ENCODE data around the gene NDUFB8.

NDUFB8 gene

DNA sequence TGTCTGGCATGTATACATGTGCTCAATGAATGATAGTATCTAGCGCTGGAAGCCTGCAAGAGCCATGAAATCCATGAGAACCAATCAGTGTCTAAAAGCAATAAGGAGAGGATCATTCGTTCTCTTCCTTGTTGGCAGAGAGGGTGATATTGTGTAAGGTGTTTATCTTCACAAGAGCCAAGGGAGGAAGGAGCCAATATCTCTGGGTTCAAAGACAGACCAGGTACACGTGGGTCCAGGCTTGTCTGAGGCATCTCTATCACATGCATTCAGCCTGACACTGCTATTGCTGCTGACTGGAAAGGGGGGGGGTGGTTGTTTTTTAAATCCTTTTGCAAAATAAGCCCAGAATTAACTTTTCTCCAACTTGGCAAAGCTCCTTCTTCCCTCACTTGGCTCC is 14.1 kb downstream of the NDUFB8 start:
- DNase-seq, result no peak
- in situ Hi-C loops (cut with MboI; ENCODE audit: low pct_unique_long_range_greater_than_20kb, low sequenced_read_pairs), result loop anchor here (25.0 kb wide), 1 partner anchor 178 kb away; the partner anchor contains the start of genes PKD2L1 and SCD

DNA sequence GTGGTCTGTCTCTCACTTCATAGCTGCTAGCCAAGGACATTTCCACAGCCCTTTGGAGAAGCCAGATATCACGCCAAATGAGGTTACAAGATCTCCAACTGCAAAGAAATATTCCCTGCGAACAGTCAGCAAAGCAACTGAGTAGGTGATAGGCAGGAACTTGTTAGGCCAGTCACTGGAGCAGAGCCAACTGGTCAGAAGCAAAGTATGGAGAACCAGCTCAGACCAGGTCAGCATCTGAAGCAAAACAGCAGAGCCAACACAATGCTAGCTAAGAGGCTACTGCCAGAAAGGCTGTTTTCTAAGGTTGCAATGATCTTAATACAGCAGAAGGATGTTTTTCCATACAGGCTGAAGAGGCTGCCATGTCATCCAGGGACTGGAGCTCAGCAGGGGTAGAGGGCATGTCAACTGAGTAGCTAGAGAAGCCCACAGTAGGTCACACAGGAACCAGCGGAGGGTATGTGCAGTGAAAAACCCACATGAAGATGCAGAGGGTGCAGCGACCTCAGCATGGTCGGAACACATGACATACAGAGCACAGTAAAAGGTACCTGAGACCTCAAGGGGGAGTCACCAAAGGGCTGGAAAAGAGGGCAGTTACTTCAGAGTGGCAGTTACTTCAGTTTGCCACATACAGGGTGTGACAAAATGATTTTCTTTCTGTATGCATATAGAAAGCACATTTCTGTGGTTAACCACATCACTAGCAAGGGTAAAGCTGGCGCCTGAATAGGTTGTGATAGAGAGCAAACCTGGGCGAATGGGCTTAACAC is 18.9 kb downstream of the NDUFB8 start:
- DNase-seq, result peak; percentile 55
- in situ Hi-C loops (cut with MboI; ENCODE audit: low pct_unique_long_range_greater_than_20kb, low sequenced_read_pairs), result loop anchor here (25.0 kb wide), 1 partner anchor 173 kb away; the partner anchor contains the start of genes PKD2L1 and SCD

DNA sequence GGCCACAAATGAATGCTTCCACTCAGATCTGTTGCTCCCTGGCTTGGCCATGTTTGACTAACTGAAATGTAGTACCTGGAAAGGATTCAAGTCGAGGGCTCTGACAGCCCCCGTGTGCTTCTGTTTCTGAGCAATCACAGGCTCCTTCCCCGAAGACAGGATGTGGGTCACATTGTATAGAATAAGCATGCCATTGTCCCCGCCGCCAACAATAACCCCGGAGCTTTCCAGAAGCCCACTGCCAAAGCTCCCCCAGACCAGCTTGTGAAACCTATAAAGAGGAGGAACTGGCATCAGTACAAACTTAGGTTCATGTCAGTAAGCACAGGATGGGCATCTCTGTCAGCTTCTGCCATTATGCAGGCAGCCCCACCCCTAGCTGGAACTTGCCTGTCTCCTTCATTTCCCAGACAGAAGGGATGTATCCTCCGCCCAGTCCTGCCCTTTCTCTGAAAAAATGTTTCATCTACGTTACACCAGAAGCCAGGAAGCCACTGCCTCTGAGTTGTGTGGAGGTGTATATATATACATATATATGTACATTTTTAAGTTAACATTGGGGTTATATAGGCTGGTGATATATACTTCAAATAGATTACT is 20.3 kb downstream of the NDUFB8 start:
- in situ Hi-C loops (cut with MboI; ENCODE audit: low pct_unique_long_range_greater_than_20kb, low sequenced_read_pairs), result loop anchor here (25.0 kb wide), 1 partner anchor 172 kb away; the partner anchor contains the start of genes PKD2L1 and SCD
- DNase-seq, result peak; percentile 47

DNA sequence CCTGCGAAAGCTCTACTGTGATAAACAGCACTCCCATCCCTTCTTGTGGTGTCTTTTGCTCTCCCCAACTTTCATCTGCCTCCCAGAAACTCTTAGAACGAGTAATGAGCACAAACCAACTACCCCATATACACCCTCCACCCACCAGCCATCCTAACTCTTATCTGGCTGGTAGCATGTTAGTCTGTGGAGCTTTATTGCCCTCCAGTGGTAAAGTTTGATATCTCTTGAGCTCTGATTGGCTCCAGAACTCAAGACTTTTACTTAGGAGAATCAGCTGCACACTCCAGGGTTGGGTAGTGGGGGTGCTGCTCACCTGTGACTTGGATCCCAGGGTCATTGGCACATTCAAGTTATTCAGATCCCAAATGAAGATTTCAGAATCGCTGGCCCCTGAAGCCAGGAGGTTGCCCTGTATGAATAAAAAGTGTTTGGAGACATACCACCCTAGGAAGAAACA is 20.9 kb downstream of the NDUFB8 start:
- in situ Hi-C loops (cut with MboI; ENCODE audit: low pct_unique_long_range_greater_than_20kb, low sequenced_read_pairs), result loop anchor here (25.0 kb wide), 1 partner anchor 171 kb away; the partner anchor contains the start of genes PKD2L1 and SCD
- peak; percentile 76 for DNase-seq

DNA sequence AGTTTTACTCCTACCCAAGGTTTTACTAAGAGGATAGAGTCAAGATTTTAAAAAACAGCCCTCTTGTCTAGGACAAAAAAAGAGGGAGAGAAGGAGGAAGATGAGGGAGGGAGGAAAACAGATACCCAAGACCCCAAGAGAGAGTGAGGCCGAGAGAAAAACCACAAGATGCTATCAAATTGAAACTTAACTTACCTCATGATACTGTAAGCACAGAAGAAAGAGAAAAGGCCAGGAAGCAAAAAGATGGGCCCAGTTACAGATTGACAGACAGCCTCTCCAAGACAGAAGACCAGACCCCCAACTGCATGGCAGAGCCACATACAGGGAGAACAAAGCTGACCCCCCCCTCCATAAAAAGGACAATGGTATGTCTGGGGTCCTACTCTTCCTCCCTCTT is 21.4 kb downstream of the NDUFB8 start:
- in situ Hi-C loops (cut with MboI; ENCODE audit: low pct_unique_long_range_greater_than_20kb, low sequenced_read_pairs), result loop anchor here (25.0 kb wide), 1 partner anchor 171 kb away; the partner anchor contains the start of genes PKD2L1 and SCD
- no peak for DNase-seq

DNA sequence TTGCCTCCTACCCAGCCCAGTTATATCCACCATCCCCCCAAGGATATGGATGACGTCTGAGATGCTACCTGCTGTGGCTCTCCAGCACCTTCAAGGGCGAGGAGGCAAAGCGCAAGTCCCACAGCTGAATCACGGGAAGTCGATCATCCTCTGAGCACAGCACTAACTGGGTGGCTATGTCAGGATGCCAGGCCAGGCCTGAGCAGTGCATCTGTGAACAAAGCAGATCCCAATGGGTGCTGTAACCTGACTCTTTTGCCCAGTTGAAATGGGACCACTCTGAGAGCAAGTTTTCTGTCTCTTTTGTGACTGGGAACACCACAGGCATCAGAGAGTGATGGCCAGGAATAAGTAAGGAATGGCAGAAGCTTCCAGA is 22.3 kb downstream of the NDUFB8 start:
- DNase-seq, result no peak
- in situ Hi-C loops (cut with MboI; ENCODE audit: low pct_unique_long_range_greater_than_20kb, low sequenced_read_pairs), result loop anchor here (25.0 kb wide), 1 partner anchor 170 kb away; the partner anchor contains the start of genes PKD2L1 and SCD

DNA sequence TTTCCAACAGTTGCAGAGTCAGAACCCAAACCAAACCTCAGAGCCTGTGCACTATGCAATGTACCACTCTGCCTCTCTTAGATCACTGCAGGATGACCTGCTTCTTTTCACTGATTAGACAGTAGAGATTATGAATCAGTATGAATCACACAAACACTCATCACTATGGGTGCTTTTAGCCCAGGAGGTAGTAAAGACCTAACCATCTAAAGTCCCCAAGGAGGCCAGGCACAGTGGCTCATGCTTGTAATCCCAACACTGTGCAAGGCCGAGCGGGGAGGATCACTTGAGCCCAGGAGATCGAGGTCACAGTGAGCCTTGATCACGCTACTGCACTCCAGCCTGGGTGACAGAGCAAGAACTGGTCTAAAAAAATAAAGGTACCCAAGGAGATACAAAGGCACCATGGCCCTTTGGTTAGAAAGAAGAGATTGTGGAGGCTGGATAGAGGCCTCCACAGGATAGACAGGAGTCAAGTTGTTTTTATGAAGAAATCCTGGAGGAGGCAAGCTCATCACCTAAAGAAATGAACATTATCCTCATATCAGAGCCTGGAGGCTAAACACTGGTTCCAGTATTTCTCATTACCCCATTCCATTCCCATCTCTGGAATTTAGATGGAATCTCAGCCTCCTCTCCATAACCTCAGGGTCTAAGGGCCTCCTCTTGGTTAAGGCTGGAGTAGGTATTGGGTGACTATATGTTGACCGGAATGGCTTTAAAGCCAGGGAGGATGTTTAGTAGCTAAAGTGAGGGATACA is 22.9 kb downstream of the NDUFB8 start:
- in situ Hi-C loops (cut with MboI; ENCODE audit: low pct_unique_long_range_greater_than_20kb, low sequenced_read_pairs), result loop anchor here (25.0 kb wide), 1 partner anchor 169 kb away; the partner anchor contains the start of genes PKD2L1 and SCD
- no peak for DNase-seq

DNA sequence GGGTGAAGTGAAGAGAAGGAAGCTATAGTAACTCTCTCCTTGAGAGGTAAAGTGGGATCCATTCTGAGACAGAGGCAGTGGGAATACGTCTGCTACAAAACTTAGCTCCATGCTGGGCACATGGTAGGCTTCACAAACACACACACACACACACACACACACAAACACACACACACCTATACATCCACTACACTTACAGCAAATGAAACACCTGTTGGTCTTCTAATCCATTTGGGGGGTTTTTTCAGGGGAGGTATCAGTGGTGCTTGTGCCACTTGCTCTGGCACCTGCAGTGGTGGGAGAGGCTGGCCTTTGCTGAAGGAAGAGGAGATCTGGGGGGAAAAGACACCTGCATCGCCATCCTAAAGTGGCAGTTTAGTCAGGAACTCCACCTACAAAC is 24.5 kb downstream of the NDUFB8 start:
- in situ Hi-C loops (cut with MboI; ENCODE audit: low pct_unique_long_range_greater_than_20kb, low sequenced_read_pairs), result loop anchor here (25.0 kb wide), 1 partner anchor 168 kb away; the partner anchor contains the start of genes PKD2L1 and SCD
- no peak for DNase-seq

DNA sequence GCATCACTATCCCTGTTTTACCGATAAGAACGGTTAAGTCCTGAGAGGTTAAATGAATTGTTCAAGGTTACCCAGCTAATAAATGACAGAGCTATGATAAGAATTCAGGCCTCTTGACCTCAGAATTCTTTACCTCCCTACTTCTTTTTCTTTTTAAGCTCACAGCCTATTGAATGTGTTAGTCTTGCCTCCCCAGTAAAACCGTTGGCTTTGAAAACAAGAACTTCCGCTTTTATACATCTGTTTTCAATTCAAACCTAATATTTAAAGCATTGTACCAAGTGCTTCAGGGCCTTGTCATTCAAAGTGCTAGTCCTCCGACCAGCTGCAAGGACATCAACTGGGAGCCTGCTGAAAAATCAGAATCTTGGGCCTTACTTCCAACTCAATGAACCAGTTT is 25.6 kb downstream of the NDUFB8 start:
- in situ Hi-C loops (cut with MboI; ENCODE audit: low pct_unique_long_range_greater_than_20kb, low sequenced_read_pairs), result loop anchor here (25.0 kb wide), 1 partner anchor 167 kb away; the partner anchor contains the start of genes PKD2L1 and SCD

DNA sequence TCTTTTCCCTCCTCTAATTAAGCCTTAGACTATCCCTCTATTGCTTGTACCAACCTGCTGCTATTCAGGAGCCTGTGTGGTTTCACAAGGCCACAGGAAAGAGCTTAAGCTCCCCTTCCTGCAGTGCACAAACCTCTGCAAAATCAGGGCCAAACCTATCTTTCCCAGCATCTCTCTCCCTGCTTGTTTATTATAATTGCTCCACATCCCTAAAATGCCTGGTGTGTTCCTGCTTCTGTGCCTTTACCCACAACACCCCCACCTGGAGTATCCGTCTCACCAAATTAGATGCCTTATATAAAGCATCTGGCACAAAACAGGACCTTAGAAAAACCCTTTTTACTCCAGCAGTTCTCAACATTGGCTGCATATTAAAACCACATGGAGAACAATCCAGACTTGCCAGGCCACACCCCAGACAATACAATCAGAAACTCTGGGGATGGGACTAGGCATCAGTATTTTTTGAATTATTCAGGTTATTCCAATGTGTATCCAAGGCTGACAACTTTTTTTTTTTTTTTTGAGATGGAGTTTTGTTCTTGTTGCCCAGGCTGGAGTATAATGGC is 26.7 kb downstream of the NDUFB8 start:
- in situ Hi-C loops (cut with MboI; ENCODE audit: low pct_unique_long_range_greater_than_20kb, low sequenced_read_pairs), result loop anchor here (25.0 kb wide), 1 partner anchor 166 kb away; the partner anchor contains the start of genes PKD2L1 and SCD
- DNase-seq, result no peak

More for the DNA sequence above, 25.6 kb downstream of the NDUFB8 start:
- no peak for DNase-seq

DNA sequence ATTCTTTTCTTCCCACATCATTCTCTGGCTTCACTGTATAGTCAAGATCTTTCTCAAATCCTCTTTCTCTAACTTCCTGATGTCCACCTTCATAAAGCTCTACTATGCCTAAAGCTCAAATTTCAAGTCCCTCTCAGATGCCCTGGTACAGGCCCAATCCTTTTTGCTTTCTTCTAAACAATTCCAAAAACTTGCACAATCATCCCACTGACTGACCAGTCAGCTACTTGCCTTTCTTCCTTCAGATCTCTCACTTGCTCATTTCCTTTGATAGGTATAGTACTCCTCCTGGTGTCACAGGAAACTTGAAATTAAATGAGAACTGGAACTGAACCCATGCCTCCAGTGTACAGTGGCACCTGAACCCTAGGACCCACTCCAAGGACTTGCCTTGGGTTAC is 28.2 kb downstream of the NDUFB8 start:
- in situ Hi-C loops (cut with MboI; ENCODE audit: low pct_unique_long_range_greater_than_20kb, low sequenced_read_pairs), result loop anchor here (25.0 kb wide), 1 partner anchor 164 kb away; the partner anchor contains the start of genes PKD2L1 and SCD
- no peak for DNase-seq

DNA sequence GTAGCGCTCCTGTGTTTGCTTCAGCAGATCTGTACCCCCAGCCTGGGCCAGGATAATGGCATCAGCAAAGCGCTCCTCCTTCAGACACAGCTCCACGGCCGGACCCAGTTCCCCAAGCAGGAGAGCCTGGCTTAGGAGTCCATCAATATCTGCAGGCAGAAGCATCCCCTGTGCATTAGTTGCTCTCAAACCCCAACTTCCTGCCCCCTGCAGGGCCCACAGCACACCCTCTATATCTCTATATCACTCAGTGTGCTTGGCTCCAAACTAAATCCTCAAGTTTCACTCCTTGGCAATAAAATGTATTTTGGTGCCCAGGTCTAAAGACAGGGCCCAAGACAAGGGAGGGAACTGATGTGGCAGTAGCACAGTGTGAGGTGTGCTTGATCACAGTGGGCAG is 31.6 kb downstream of the NDUFB8 start:
- no peak for DNase-seq
- in situ Hi-C loops (cut with MboI; ENCODE audit: low pct_unique_long_range_greater_than_20kb, low sequenced_read_pairs), result no loop called here

DNA sequence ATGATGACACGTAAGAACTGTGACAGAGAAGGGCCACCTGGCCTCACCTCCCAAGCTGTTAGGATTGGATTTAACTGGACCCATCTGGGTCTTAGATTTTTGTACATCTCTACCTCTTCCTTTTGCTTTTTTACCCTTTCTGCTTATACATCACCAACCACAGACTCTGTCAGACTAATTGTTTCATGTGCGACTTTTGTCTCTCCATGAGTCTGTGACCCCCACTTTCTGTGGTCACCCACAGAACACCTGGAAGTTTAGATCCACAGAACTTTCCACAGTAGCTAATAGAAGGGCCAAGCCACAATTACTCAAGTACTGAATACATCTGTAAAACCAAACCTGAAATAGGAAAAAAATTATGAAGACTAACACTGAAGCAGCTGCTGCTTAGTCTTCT is 33.1 kb downstream of the NDUFB8 start:
- in situ Hi-C loops (cut with MboI; ENCODE audit: low pct_unique_long_range_greater_than_20kb, low sequenced_read_pairs), result no loop called here
- no peak for DNase-seq

DNA sequence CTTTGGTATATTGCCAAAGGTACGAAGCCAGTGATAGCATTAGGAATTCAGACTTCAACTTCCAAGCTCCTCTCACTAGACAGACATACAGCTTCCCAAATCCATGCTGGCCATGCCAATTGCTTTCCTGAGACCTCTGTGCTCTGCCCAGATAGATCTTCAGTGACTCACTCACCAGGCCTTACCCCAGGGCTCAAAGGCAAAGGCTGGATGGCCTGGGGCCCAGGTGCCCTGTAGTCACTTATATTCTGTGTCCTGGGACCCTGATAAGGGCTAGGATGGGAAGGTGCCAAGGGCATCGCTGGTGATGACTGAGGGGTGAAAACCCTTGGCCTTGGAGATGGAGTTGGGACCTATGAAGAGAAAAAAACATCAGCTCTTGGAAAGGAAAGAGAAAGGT is 39.1 kb downstream of the NDUFB8 start:
- in situ Hi-C loops (cut with MboI; ENCODE audit: low pct_unique_long_range_greater_than_20kb, low sequenced_read_pairs), result no loop called here
- DNase-seq, result no peak

DNA sequence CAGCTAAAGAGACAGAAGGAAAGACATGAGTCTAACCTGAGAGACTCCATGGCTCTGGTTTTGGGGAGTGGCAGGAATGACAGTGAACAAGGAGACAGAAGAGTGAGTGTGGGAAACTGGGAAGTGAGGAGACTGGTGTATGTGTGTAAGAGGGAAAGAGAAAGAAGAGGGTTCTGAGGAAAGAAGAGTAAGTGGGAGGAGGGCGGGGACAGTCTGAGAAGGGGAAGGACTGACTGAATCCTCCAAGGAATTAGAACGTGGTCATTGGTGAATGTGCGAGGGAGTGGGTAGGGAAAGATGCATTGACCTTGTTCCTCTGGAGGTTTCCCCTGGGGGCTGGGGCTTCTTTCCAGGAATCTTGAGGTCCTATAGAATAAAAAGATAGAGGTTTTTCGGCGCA is 40.3 kb downstream of the NDUFB8 start:
- in situ Hi-C loops (cut with MboI; ENCODE audit: low pct_unique_long_range_greater_than_20kb, low sequenced_read_pairs), result no loop called here
- no peak for DNase-seq

DNA sequence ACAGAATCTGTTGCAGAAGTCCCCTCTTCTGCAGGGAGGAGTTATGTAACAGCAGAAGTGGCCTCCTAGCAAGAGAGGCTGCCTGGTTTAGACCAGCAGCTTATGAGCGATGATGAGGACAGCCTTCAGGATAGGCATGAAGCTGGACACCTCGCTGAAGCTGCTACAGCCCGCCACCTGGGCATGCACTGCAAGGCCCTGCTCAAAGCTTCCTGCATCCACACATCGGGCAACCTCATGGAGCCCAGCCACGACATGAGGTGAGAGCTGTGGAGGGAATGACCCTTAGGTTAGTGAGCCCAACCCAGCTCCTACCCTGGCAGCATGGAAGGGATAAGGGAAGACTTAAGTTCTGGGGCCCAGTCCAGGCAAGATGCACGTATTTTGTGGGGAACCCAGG is 42.1 kb downstream of the NDUFB8 start:
- in situ Hi-C loops (cut with MboI; ENCODE audit: low pct_unique_long_range_greater_than_20kb, low sequenced_read_pairs), result no loop called here
- DNase-seq, result no peak

DNA sequence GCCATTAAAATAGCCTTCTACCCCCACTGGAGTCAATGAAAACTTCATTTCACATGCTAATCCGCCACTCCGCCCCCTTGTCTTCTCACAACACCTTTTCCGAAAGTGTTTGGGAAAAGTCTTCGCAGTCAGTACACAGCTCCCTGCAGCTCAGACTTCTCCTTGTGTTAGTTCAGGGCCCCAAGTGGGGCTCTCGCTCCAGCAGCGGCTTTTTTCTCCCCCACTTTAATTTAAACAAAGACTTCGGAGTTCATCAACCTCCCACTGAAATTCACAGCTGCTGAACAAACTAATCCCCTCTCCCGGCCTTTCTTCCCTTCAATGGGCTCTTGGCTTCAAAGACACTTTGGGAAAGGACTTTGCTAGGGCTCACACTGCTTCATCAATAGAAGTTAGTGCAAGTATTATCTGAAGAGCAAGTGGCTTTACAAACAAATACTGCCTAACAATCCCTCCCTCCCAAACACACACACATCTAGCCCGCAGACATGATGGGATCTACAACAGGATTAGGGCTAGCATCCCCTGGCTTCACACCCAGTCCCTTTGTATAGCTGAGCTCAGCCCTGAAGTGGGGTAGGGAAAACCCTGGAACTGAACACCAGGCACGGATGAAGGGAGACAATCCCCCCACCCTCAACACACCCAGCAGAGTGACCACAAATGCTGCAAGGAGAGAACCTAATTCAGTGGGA is 43.7 kb downstream of the NDUFB8 start:
- DNase-seq, result no peak

DNA sequence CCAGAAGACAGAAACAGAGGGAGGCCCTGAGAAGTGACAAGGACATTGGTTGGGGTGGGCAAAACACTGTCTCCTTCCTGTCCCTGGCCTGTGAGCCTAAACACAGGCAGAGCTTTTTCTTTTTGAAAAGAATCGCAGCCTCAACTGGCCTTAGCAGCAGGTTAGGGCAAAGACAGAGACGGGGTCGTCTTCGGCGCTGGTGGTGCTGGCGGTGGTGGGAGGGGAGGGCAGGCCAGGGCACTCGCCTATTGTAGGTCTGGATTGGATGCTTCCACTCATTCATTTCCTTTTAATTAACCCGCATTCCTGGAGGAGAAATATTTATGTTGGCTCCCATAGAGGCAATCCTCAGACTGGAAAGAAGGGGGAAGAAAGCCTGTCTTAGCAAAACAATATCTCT is 44.3 kb downstream of the NDUFB8 start:
- in situ Hi-C loops (cut with MboI; ENCODE audit: low pct_unique_long_range_greater_than_20kb, low sequenced_read_pairs), result no loop called here
- no peak for DNase-seq

More for the DNA sequence above, 43.7 kb downstream of the NDUFB8 start:
- in situ Hi-C loops (cut with MboI; ENCODE audit: low pct_unique_long_range_greater_than_20kb, low sequenced_read_pairs), result no loop called here
